ENCODE measurements around the gene C10orf90.

The C10orf90 gene

DNA sequence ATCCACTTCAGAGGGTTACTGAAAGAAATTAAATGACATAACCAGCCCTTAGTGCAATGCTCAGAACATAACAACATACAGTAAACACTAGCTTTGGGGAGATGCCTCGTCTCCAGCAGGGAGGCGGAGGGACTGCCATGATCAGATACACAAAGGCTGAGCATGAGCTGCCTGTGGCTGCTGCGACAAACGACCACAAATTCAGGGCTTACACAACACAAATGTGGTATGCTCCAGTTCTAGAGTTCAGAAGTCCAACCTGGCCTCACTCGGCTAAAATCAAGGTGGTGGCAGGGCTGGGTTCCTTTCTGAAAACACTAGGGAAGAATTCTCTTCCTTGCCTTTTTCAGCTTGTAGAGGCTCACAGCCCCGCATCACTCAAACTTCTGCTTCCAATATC is 154.0 kb downstream of the C10orf90 start:
- no peaks in the 10 kb centered on the region for H3K9me3 ChIP-seq (ENCODE audit: low read depth, low read length)
- TF ChIP-seq EZH2 (IDR thresholded peaks at IDR 0.05) = no peak
- TF ChIP-seq FOXP2 (optimal IDR thresholded peaks at IDR 0.05; ENCODE audit: control extremely low read depth, extremely low read length, insufficient read depth) = no peak
- no peak for TF ChIP-seq POLR2AphosphoS5 (IDR thresholded peaks at IDR 0.05; ENCODE audit: borderline replicate concordance, low read depth, low read length)
- H3K9ac ChIP-seq (ENCODE audit: insufficient read length) = no peak overlapping the region
- H3K27ac ChIP-seq = no peak overlapping the region
- H3K36me3 ChIP-seq (ENCODE audit: insufficient read depth, low read length) = no peaks in the 10 kb centered on the region
- no peak overlapping the region for H3K4me3 ChIP-seq
- no peak for DNase-seq (ENCODE audit: low read depth, low spot score)

DNA sequence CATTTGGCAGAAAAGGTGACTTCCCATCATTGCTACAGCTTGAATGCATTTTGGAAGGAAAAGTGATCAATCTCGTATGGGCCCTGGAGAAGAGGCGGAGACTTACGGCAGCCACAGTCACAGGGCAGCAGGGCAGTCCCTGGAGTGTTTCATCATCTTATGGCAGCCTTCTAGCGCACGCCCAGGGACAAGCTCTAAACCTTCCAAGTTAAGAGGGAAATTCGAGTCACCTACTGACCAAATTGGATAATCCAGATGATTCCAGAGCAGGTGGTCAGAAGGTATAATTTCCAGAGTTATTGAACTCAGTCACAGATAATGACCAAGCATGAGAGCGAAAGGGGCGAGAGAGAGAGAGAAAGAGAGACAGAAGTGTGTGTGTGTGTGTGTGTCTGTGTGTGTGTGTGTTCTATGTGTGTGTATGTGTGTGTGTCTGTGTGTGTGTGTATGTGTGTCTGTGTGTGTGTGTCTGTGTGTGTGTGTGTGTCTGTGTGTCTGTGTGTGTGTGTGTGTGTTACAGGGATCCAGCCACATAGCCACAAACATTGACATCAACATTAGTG is 158.5 kb downstream of the C10orf90 start:
- Histone ChIP-seq H3K9ac (ENCODE audit: insufficient read length) (no peak overlapping the region), H3K9me3 (ENCODE audit: low read depth, low read length) (no peaks in the 10 kb centered on the region), H3K36me3 (ENCODE audit: insufficient read depth, low read length) (no peaks in the 10 kb centered on the region), H3K27ac (no peak overlapping the region), H3K4me3 (no peak overlapping the region)
- DNase-seq (ENCODE audit: low read depth, low spot score) = no peak
- no peak for TF ChIP-seq POLR2AphosphoS5 (IDR thresholded peaks at IDR 0.05; ENCODE audit: borderline replicate concordance, low read depth, low read length)
- TF ChIP-seq FOXP2 (optimal IDR thresholded peaks at IDR 0.05; ENCODE audit: control extremely low read depth, extremely low read length, insufficient read depth) = no peak
- no peak for TF ChIP-seq EZH2 (IDR thresholded peaks at IDR 0.05)

DNA sequence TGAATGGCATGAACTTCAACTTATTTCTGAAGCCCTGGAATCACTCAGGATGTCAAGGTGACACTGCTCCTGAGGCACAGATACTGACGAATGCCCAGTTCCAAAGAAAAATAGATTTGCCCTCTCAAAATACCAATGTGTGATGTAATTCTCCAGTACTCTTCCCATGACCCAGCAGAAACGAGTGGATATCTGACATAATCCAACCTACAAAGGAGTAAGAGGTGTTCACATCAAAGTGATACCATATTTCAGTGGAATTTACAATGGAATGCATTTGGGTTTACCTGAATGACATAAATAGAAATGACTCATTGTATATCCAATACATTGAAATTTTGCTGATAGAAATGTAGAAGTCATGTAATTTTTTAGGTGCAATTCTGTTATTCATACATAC is 161.3 kb downstream of the C10orf90 start:
- TF ChIP-seq FOXP2 (optimal IDR thresholded peaks at IDR 0.05; ENCODE audit: control extremely low read depth, extremely low read length, insufficient read depth) (no peak), EZH2 (IDR thresholded peaks at IDR 0.05) (no peak), POLR2AphosphoS5 (IDR thresholded peaks at IDR 0.05; ENCODE audit: borderline replicate concordance, low read depth, low read length) (no peak)
- no peak for DNase-seq (ENCODE audit: low read depth, low spot score)

GRCh38 chr10:126508535-126509040 is 161.9 kb downstream of the C10orf90 start:
- no peaks in the 10 kb centered on the region for H3K36me3 ChIP-seq (ENCODE audit: insufficient read depth, low read length)
- TF ChIP-seq FOXP2 (optimal IDR thresholded peaks at IDR 0.05; ENCODE audit: control extremely low read depth, extremely low read length, insufficient read depth) = no peak
- no peak for TF ChIP-seq POLR2AphosphoS5 (IDR thresholded peaks at IDR 0.05; ENCODE audit: borderline replicate concordance, low read depth, low read length)
- no peak for TF ChIP-seq EZH2 (IDR thresholded peaks at IDR 0.05)
- no peak overlapping the region for H3K9ac ChIP-seq (ENCODE audit: insufficient read length)
- no peaks in the 10 kb centered on the region for H3K9me3 ChIP-seq (ENCODE audit: low read depth, low read length)
- DNase-seq (ENCODE audit: low read depth, low spot score) = no peak
- H3K4me3 ChIP-seq = no peak overlapping the region
- no peak overlapping the region for H3K27ac ChIP-seq

More for the DNA sequence above, 161.3 kb downstream of the C10orf90 start:
- Histone ChIP-seq H3K27ac (no peak overlapping the region), H3K36me3 (ENCODE audit: insufficient read depth, low read length) (no peaks in the 10 kb centered on the region), H3K9me3 (ENCODE audit: low read depth, low read length) (no peaks in the 10 kb centered on the region), H3K4me3 (no peak overlapping the region), H3K9ac (ENCODE audit: insufficient read length) (no peak overlapping the region)

GRCh38 chr10:126504761-126505112 is 165.8 kb downstream of the C10orf90 start:
- Histone ChIP-seq H3K9me3 (ENCODE audit: low read depth, low read length) (no peaks in the 10 kb centered on the region), H3K4me3 (no peak overlapping the region), H3K36me3 (ENCODE audit: insufficient read depth, low read length) (no peaks in the 10 kb centered on the region), H3K27ac (no peak overlapping the region), H3K9ac (ENCODE audit: insufficient read length) (no peak overlapping the region)
- no peak for TF ChIP-seq POLR2AphosphoS5 (IDR thresholded peaks at IDR 0.05; ENCODE audit: borderline replicate concordance, low read depth, low read length)
- TF ChIP-seq EZH2 (IDR thresholded peaks at IDR 0.05) = no peak
- TF ChIP-seq FOXP2 (optimal IDR thresholded peaks at IDR 0.05; ENCODE audit: control extremely low read depth, extremely low read length, insufficient read depth) = no peak
- no peak for DNase-seq (ENCODE audit: low read depth, low spot score)

GRCh38 chr10:126504063-126504760 is 166.3 kb downstream of the C10orf90 start:
- Histone ChIP-seq H3K27ac (no peak overlapping the region), H3K9me3 (ENCODE audit: low read depth, low read length) (no peaks in the 10 kb centered on the region), H3K36me3 (ENCODE audit: insufficient read depth, low read length) (no peaks in the 10 kb centered on the region), H3K9ac (ENCODE audit: insufficient read length) (no peak overlapping the region), H3K4me3 (no peak overlapping the region)
- peak; percentile 1 for DNase-seq (ENCODE audit: low read depth, low spot score)
- TF ChIP-seq FOXP2 (optimal IDR thresholded peaks at IDR 0.05; ENCODE audit: control extremely low read depth, extremely low read length, insufficient read depth) = no peak
- TF ChIP-seq POLR2AphosphoS5 (IDR thresholded peaks at IDR 0.05; ENCODE audit: borderline replicate concordance, low read depth, low read length) = no peak
- TF ChIP-seq EZH2 (IDR thresholded peaks at IDR 0.05) = no peak

- Histone ChIP-seq H3K4me3 (no peak overlapping the region), H3K27ac (no peak overlapping the region), H3K9ac (ENCODE audit: insufficient read length) (no peak overlapping the region), H3K9me3 (ENCODE audit: low read depth, low read length) (no peaks in the 10 kb centered on the region), H3K36me3 (ENCODE audit: insufficient read depth, low read length) (no peaks in the 10 kb centered on the region)
- TF ChIP-seq FOXP2 (optimal IDR thresholded peaks at IDR 0.05; ENCODE audit: control extremely low read depth, extremely low read length, insufficient read depth) (no peak), POLR2AphosphoS5 (IDR thresholded peaks at IDR 0.05; ENCODE audit: borderline replicate concordance, low read depth, low read length) (no peak), EZH2 (IDR thresholded peaks at IDR 0.05) (no peak)
- DNase-seq (ENCODE audit: low read depth, low spot score) = no peak
Observed at GRCh38 chr10:126503392-126504062, 167.0 kb downstream of the C10orf90 start.

- Histone ChIP-seq H3K4me3 (no peak overlapping the region), H3K36me3 (ENCODE audit: insufficient read depth, low read length) (no peaks in the 10 kb centered on the region), H3K27ac (no peak overlapping the region), H3K9ac (ENCODE audit: insufficient read length) (no peak overlapping the region), H3K9me3 (ENCODE audit: low read depth, low read length) (no peaks in the 10 kb centered on the region)
- no peak for DNase-seq (ENCODE audit: low read depth, low spot score)
- TF ChIP-seq FOXP2 (optimal IDR thresholded peaks at IDR 0.05; ENCODE audit: control extremely low read depth, extremely low read length, insufficient read depth) (no peak), EZH2 (IDR thresholded peaks at IDR 0.05) (no peak), POLR2AphosphoS5 (IDR thresholded peaks at IDR 0.05; ENCODE audit: borderline replicate concordance, low read depth, low read length) (no peak)
Observed at GRCh38 chr10:126502441-126502840, 168.1 kb downstream of the C10orf90 start.
